Measurements from ENCODE around the gene VAMP4. TPM values are rescaled to one million over a fixed set of nuclear protein-coding genes. Genes with fewer than 3 reads are reported as not detected.
"Not testable (repeated sequence)": the region's sequence is repeated elsewhere in the genome, so short reads cannot be mapped to it uniquely, and the experiment has no call there.

VAMP4 gene
- total RNA-seq, 1 donor from 2014 or later: 21.3 TPM

DNA sequence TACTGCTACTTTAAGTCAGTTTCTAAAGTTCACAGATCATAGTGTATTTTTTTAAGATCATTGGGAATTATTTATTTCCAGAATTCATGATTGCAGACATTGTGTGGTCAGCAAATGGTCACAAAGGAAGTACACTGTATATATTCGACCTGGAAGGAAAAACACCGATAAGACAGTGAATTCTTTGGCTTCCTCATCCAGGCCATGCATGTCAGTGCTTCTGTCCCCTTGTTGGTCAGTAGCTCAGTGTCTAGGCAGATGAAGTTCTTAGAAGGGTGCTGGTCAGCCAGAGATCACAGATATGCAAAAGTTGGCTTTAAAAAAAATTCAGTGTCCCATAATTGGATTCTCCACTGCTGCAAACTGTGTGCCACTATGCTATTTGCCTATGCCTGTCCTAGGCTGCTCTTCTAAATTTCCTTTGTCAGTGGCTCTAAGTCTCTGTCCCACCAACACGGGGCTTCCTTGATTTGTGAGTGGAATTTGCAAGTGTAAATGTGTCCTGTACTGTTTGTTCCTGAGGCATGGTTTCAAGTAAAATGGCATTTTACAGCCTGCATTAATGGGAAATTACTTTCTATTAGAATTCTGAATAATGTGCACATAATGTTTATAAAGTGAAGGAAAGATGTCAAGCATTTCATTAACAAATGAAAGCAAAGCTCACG lies 12.0 kb upstream of the VAMP4 start:
- intact Hi-C loops (cut with micrococcal nuclease): no loop called here

DNA sequence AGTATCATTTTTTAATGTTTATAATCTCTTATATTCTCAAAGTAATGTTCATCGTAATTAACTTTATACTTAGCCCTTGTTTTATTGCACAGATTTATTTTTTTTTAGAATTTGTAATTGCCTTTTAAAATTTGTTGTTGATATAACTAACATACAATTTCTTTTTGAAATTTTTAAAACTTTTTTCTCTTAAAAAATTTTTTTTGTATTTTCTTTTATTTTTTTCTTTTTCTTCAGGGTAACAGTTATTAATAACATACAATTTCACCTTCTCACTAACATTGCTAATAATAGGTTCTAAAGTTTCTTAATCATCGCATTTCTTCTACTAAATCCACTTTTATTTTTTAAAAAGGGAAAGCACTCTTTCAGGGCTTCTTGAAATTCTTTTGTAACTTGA lies 11.3 kb upstream of the VAMP4 start:
- intact Hi-C loops (cut with micrococcal nuclease): no loop called here

DNA sequence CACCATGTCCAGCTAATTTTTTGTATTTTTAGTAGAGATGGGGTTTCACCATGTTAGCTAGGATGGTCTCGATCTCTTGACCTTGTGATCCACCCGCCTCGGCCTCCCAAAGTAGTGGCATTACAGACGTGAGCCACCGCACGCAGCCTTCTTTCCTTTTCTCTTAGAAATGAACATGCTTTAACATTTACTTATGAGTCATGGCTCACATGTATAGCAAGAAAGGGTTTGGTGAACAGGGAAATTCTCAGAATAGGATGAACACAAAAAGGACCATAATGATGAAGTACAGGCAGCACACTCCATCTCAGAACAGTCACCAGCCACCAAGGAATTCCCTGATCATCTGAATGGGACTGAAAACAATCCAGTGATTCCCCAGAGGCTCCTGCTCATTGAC lies 9.4 kb upstream of the VAMP4 start:
- intact Hi-C loops (cut with micrococcal nuclease): no loop called here

DNA sequence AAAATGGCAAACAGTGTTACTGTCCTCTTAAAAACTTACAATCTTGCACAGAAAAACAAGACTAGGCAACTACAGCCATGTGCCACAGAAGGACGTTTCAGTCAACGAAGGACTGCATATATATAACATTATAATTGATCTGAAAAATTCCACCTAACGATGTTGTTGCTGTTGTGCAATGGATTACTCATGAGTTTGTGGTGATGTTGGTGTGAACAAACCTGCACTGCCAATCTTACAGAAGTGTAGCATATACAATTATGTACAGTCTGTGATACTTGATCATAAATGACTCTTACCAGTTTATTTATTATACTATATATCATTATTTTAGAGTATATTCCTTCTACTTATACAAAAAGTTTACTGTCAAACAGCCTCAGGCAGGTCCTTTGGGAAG lies 6.8 kb upstream of the VAMP4 start:
- intact Hi-C loops (cut with micrococcal nuclease): no loop called here

DNA sequence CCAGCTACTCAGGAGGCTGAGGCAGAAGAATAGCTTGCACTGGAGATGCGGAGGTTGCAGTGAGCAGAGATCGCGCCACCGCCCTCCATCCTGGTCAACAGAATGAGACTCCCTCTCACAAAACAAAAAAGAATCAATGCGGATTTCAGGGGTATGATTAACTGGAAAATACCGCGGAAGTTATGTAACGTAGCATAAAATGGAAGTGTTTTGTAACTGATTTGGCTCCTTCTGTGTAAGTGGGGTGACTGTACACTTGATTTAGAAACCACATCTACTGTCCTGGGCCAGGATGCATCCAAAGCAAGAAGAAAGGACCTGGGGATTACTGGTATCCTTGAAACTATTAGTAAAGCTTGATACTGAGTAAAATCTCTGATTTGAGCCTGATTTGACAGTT lies 3.1 kb upstream of the VAMP4 start:
- intact Hi-C loops (cut with micrococcal nuclease): loop anchor here (5.0 kb wide), 4 partner anchors 168 to 652 kb away; partner anchors contain the start of gene FMO4

DNA sequence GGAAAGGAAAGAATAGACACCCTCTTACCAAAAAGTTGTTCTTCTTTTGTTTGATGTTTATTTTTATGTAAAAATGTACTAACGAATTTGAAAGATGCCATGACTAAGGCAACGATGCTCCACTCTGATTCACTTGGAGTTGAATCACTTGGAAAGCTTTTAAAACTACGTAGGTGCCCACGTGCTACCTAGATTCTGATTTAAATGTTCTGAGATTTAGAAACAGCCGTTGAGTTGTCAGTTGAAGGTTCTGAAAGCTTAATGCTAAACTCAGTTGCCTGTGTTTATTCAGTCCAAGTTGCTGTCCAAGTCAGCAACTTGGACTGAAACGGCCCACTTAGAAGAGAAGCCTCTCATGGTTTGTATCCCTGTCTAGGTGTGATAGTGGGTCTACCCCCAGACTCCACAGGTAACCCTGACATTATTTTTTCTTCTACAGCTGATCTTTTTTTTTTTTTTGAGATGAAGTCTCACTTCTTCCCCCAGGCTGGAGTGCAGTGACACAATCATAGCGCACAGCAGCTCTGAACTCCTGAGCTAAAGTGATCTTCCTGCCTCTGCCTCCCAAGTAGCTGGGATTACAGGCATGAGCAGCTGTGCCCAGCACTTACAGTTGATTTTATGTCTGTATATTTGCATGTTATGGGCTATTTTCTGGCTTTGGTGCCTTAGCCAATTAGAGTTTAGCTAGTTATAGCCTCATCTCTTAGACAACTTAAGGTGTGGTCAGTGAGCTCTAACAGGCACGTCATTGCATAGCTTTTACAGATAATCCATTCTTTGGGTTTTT lies 1.4 kb upstream of the VAMP4 start:
- intact Hi-C loops (cut with micrococcal nuclease): loop anchor here (2.0 to 5.0 kb wide), 6 partner anchors 166 to 1852 kb away; partner anchors contain the start of genes FMO4 and PIGC

DNA sequence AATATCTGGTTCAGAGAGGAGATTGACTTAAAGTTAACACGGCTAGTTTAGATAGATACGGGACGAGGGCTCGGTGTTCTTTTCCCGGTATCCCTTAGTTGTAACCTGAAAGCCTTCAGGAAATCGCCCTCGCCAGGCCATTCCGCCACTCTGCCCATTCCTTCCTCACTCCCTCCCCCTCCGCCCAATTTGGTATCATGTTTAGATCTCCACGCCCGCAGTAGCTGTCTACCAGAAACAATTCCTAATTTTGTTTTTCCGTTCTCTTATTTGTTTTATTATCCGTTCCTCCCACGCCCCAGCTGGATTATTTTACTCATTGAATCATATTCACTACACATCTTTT lies 685 bp upstream of the VAMP4 start:
- intact Hi-C loops (cut with micrococcal nuclease): loop anchor here (1.0 to 5.0 kb wide), 11 partner anchors 39 to 1852 kb away; partner anchors contain the start of genes DNM3, FMO4, GORAB and METTL13

DNA sequence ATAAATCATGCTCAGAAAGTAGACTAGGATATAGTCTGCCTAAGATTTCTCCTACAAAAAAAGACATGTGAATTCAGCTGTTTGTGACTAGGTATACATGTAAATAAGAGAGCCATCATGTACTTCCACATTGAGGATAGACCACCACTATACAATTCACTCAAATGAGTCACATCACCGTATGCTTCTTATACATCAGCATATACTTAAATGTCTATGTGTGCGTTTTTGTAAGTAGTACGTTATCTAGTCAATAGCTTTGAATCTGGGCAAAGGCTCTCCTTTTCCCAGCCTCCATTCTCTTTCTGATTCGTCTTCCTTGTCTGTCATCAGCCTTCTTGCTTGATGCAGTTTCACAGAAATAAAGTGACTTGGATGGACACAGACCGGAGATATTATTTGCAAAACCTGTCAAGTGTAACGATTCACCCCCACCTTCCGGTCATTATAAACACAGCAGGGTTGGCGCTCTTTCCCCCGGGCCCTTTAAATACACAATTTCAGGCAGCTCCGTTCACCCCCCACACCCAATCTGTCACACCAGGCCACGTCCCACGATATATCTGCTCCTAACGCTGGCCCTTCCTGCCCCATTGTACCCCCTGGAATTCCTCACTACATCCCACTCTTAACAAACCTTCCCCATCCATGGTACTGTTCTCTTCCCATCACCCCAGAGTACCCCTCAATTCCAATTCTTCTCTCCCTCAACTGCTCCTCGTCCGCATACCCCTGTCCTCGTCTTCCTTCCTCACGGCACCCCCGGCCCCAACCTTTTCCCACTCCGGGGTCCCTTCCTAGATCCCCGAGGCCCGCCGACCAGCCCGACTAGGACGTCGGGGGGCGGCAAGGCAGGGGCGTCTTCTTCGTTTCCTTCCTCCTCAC lies 636 bp downstream of the VAMP4 start:
- intact Hi-C loops (cut with micrococcal nuclease): loop anchor here (1.0 to 5.0 kb wide), 8 partner anchors 86 to 1946 kb away; partner anchors contain the start of gene FMO4

DNA sequence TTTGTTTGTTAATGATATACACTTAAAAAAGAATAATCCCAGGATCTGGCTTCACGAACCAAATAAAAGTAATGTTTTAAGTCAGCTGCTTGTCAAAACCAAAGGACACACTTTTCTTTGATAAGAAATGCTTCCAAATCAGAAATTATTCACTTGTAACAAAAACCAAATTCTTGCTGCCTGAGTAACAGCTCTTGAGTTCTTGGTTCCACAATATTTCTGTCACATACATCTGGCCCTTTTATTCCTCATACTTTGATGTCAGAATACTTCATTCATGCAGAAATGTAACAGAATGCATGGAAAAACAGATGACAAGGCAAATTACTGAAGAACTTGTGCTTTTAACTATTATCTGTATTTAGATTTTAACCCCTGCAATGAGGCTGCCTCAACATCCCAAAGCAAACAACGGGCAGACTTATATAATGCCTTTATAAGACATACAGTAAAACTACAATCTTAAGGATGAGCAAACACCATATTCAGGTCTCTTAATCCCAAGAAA lies 1.5 kb downstream of the VAMP4 start:
- intact Hi-C loops (cut with micrococcal nuclease): loop anchor here (5.0 kb wide), 4 partner anchors 163 to 657 kb away; partner anchors contain the start of gene FMO4

DNA sequence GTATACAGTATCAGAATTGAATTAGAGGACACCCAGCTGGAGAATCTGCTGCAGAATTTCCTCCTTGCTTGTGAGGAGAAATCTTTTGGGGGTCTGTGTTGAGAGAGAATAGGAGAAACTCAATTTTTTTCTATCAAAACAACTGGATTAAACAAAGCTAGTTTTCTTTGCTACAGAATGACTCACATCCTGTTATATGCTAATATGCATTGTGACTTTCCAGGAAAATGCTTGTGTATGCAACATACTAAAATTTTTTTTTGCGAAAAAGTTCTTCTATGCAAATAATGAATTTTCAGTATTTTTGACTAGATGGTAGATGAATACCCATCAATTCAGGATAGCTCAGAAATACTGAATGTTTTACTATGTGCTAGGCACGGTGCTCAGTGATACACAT lies 2.2 kb downstream of the VAMP4 start:
- intact Hi-C loops (cut with micrococcal nuclease): loop anchor here (5.0 kb wide), 4 partner anchors 162 to 658 kb away; partner anchors contain the start of gene FMO4

DNA sequence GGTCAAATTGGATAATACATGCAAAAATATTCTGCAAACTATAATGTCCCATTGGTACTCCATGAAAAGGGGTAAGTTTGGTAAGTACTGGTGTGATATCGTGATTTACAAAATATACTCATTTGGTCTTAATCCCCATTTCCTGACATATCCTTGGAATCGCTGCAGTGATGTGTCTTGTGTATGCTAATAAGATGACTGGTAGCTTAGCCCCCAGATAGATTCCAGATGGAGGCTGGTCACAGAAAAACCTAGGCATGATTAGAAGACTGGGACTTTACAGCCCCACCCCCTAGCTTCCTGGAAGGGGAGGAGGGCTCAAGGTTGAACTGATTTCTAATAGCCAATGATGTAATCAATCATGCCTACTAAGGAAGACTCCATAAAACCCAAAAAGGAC lies 3.0 kb downstream of the VAMP4 start:
- intact Hi-C loops (cut with micrococcal nuclease): no loop called here

DNA sequence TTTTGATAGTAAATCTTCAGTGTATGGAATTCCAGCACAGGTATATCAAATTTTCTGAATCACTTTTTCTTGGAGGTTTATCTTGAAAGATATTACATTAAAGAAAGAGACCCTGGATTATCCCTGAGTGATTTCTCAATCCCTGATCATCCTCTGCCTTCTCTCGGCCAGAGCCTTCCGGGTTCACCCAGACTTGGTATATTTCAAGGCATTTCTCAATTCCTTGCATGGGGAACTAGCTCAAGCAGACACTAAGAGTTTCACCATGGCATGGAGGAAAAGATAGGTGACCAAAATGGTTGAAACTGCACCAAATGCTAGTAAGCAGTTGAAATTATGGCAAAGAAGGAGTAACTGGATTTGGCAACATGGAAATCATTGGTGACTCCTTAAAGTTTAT lies 5.7 kb downstream of the VAMP4 start:
- intact Hi-C loops (cut with micrococcal nuclease): no loop called here

DNA sequence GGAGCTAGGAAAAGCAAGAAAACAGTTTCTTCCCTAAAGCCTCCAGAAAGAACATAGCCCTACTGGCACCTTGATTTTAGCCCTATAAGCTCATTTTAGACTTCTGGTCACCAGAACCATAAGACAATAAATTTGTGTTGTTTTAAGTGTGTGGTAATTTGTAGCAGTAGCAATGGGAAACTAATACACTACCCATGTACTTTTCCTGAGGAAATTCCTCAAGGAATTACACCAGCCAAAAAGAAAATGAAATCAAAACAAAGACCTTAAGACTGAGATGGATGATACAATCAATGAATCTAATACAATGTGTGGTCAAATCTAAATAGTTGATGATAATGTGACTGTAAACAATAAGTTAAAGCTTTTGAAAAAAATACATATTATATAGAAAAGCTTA lies 11.8 kb downstream of the VAMP4 start:
- intact Hi-C loops (cut with micrococcal nuclease): no loop called here

DNA sequence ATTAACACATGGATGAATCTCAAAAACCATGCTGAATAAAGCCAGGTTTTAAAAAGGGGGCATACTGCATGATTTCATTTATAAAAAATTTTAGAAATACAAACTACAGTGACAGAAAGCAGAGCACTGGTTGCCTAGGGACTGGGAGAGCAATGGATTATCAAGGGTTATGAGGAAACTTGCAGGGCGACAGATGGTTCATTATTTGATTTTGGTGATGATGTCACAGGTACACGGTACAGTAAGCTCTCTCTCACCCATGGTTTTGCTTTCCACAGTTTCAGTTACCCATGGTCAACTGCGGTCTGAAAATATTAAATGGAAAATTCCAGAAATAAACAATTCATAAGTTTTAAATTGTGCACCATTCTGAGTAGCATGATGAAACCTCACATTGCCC lies 14.1 kb downstream of the VAMP4 start:
- intact Hi-C loops (cut with micrococcal nuclease): no loop called here

DNA sequence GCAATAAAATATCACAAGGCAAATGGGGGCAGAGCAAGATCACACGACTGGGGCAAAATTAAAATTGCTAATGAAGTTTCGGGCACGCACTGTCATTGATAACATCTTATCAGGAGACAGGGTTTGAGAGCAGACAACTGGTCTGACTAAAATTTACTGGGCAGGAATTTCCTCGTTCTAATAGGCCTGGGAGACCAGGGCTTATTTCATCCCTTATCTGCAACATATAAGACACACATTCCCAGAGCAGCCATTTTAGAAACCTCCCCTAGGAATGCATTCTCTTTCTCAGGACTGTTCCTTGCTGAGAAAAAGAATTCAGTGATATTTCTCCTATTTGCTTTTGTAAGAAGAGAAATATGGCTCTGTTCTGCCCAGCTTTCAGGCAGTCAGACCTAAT lies 18.7 kb downstream of the VAMP4 start:
- intact Hi-C loops (cut with micrococcal nuclease): not testable (repeated sequence)

DNA sequence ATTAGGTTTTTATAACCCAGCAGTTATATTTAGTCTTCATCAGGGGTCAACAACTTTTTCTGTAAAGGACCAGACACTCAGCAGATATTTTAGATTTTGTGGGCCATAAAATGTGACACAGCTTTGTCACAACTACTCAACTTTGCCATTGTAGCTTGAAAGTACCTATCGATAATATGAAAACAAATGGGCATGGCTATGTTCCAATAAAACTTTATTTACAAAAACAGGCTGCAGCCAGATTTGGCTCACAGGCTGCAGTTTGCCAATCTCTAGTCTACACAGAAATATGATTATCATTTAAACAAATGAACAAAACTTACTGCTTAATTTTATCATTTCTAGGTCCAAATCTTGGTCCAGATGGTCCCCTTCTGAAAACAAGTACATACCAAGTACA lies 23.0 kb downstream of the VAMP4 start:
- intact Hi-C loops (cut with micrococcal nuclease): no loop called here

DNA sequence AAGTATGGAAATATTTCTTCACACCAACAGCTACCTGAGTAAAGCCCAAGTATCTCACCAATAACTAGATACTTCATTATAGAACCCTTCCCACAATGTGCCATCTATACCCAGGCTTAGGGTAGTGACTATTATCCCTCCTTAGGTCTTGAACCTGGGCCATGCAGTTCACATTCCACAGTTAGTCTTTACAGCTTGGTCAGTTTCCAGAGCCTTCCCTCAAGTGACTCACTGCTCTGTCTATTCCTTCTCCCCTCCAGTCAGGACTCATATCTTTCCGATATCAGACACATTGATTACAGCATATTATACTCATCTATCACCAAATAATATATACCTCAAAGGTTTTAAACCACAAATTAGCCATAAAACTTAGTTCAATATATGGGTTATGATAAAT lies 23.6 kb downstream of the VAMP4 start:
- intact Hi-C loops (cut with micrococcal nuclease): no loop called here

DNA sequence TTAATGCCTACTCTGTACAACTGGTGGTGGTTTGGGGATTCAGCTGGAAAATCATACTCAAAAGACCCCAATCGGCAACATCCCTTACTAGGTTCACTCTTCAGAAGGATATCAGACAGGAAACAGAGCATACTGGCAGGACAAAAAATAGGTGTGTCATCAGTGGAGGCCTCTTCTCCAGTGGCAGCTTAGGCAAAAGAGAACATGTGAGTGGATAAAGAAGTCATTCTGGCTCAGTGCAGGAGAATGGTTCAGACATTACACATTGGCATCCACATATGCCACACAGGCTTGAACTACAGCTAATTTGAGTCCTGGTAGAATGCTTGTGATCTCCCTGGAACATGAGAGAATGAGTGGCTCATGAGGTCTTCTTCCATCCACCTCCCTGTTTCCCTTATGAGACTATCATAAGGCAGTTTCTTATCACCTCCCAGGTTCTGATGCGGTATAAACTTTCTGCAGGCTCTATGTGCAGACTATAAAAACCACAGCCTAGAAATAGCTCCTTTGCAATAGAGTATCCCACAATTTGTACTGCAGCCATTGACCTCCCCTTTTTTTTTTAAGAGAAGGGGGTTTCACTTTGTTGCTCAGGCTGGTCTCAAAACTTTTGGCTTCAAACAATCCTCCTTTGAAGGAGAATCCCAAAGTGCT lies 24.7 kb downstream of the VAMP4 start:
- intact Hi-C loops (cut with micrococcal nuclease): no loop called here

DNA sequence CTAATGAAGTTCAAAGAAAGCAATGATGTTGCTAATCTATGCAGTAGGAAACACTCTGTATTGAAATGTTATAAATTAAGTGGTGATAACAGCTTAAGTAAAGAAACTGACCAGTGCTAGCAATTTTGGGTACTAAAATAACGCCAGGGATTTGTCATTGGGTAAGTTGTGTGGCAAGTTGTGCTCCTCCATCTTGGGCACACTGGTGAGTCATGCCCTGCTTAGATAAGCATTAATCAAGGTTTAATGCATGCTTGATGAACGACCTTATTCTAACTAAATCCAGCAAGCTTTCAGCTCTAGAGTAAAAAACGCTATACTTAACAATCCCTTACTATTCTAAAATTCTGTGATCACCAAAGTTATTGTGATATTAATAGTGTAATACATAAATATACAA lies 25.2 kb downstream of the VAMP4 start:
- intact Hi-C loops (cut with micrococcal nuclease): loop anchor here (1.0 kb wide), 2 partner anchors 61 to 71 kb away; no protein-coding TSS in a partner anchor

DNA sequence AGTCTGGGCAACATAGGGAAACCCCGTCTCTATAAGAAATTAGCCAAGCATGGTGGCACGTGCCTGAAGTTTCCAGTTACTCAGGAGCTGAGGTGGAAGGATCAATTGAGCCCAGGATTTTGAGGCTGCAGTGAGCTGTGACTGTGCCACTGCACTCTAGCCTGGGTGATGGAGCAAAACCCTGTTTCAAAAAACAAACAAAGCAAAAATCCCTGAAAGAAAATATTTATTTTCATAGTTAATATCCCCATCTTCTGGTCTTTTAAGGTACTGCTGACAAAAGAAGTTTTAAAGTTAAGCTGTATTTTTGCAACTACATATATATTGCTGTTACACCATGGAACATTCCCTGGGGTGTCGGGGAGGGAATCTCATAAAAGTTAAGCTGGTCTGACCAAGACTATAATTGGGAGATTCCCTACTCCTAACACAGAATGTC lies 26.0 kb downstream of the VAMP4 start:
- intact Hi-C loops (cut with micrococcal nuclease): loop anchor here (1.0 kb wide), 2 partner anchors 61 to 71 kb away; no protein-coding TSS in a partner anchor

DNA sequence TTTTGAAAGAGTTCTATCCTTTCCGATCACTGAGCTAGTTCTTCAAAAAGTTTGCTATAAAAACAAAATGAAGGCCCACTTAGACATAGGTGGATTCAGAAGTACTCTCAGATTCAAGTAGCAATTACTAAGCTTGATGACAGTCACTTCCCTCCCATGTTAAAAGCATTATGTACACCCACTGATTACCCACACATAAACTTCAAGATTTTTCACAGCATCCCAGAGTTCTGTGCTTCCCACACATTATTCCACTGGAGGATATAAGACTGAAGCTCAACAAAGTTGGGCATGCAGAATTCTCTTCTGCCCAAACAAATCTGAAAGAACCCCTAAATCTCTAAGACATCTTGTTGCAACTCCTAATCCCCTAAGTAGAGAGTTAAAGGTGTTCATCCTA lies 29.5 kb downstream of the VAMP4 start:
- intact Hi-C loops (cut with micrococcal nuclease): no loop called here

Measured in T-helper 1 cell treated with Interleukin-12 subunit alpha and Interleukin-12 subunit beta and Interleukin-4 antibody, amounts not matched to agents 30 ng/mL and 1 ng/mL, for 36 hours (primary cell).